LNCAP (cell line): ENCODE results near the gene ARL6IP4.

Source experiments
- TF ChIP-seq, protein P1 (sequence below): fragments of 450-650 bp; IDR thresholded peaks from 2 replicates; pipeline ENCODE4 v1.5.1; 2017; ENCODE audit warnings: mild to moderate bottlenecking

Gene ARL6IP4

DNA sequence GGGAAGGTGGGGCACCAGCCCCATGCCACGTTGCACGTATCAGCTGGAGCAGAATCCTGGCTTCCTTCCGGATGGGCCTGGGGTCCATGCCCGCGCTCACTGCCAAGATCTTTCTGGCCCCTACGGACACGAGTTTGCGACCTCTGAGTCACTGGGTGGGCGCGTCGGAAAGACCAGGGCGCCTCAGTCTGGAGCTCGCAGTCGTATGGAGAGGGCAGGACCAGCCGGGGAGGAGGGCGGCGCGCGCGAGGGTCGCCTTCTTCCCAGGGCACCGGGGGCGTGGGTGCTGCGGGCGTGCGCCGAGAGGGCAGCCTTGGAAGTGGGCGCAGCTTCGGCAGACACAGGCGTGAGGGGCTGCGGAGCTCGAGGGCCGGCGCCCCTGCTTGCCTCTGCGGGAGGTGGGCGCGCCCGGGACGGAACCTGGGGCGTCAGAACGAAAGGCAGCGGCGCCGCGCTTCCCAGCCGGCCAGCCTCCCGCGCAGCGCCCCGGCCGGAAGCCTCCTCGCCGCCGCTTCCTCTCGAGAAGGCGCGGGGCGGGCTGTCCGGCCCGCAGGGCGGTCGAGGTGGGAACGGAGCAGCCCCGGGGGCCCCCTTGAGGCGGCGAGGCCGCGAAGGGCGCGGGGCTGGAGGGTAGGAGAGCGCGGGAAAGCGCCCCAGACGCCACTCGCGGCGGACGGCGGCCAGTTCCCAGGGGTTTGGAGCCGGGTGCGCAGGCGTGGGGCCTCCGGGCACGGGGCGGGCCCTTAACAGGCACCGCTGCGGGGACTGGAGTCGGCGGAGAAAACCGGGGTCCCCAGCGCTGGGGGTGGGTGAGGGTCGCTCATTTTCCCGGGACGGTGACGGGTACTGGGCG is at the start of gene ARL6IP4:
Gene ARL6IP4, plus strand, starts transcription at position 499 of the 853 bp plus-strand sequence. CDS start 459 bp downstream, outside the sequence.
- TF ChIP-seq, protein P1, sequence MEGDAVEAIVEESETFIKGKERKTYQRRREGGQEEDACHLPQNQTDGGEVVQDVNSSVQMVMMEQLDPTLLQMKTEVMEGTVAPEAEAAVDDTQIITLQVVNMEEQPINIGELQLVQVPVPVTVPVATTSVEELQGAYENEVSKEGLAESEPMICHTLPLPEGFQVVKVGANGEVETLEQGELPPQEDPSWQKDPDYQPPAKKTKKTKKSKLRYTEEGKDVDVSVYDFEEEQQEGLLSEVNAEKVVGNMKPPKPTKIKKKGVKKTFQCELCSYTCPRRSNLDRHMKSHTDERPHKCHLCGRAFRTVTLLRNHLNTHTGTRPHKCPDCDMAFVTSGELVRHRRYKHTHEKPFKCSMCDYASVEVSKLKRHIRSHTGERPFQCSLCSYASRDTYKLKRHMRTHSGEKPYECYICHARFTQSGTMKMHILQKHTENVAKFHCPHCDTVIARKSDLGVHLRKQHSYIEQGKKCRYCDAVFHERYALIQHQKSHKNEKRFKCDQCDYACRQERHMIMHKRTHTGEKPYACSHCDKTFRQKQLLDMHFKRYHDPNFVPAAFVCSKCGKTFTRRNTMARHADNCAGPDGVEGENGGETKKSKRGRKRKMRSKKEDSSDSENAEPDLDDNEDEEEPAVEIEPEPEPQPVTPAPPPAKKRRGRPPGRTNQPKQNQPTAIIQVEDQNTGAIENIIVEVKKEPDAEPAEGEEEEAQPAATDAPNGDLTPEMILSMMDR: no peak

DNA sequence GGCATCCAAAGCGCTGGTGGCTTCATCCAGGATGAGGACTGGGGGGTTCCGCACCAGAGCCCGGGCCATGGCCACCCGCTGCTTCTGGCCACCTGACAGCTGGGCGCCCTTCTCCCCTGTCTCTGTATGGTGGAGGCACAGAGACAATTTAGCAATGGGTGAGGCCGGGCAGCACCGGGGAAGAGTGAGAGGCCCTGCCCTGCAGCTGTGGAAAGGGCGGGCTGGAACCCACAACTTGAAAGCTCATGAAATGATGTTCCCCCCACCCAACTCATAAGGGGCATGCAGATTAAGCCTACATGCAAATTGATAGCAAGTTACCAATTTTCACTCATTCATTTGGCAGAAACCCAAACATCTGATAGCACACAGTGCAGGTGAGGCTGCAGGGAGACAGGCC is 48.3 kb upstream of the ARL6IP4 start:
- TF ChIP-seq, protein P1: no peak

- TF ChIP-seq, protein P1: no peak
These were observed 45.8 kb upstream of the ARL6IP4 start for GRCh38 chr12:122934722-122935121.

DNA sequence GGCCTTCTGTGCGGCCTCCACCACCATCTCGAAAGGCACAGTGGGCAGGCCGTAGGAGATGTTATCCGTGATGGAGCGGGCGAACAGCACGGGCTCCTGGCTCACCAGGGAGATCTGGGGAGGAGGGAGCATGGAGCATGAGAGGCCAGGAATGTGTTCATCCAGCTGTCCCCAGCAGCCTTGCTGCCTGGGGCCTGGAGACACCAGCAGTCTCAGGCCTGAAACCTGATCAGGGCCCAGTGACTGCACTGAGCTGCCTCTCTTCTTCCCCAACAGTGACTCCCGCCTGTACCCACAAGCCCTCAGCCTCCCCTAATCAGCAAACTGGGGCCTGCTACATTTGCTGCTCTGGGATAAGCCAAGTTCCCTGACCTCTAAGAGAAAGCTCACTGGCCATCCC is 45.2 kb upstream of the ARL6IP4 start:
- TF ChIP-seq, protein P1: no peak

GRCh38 chr12:122937622-122938091 is 42.8 kb upstream of the ARL6IP4 start:
- TF ChIP-seq, protein P1: no peak

DNA sequence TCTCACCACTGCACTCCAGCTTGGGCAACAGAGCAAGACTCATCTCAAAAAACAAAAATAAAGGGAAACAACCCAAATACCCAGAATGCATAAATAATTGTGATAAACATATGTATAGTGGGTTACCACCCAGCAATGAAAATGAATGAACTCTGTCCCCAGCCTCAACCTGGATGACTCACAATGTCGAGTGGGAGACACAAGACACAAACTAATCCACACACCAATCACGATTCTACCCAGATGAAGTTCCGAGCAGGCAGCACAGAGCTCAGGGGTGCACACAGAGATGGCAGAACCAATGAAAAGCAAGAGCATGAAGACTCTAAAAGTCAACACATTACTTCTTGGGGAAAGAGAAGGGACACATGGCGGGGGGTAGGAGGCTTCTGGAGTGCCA is 41.4 kb upstream of the ARL6IP4 start:
- TF ChIP-seq, protein P1: no peak

GRCh38 chr12:122942637-122943036 is 37.8 kb upstream of the ARL6IP4 start:
- TF ChIP-seq, protein P1: no peak
